HG03196 (cell line): ENCODE measurements around the gene RARG.

Source experiments
- ATAC-seq: cut with Tn5 transposase; IDR thresholded peaks from one replicate; pipeline ENCODE4 v1.9.1; 2021; ENCODE audit not compliant: unreplicated experiment

Gene RARG

GRCh38 chr12:53245286-53245685, 13.3 kb upstream of the RARG start:
- no peak for ATAC-seq

- no peak for ATAC-seq
These were observed 12.3 kb upstream of the RARG start for GRCh38 chr12:53244337-53244736.

GRCh38 chr12:53241623-53242412, 9.8 kb upstream of the RARG start:
- no peak for ATAC-seq

- no peak for ATAC-seq
These were observed 7.7 kb upstream of the RARG start for GRCh38 chr12:53239643-53240258.

- ATAC-seq = no peak
These were observed 4.6 kb upstream of the RARG start for GRCh38 chr12:53236443-53237111.

- no peak for ATAC-seq
These were observed 3.9 kb upstream of the RARG start for GRCh38 chr12:53235742-53236442.

- ATAC-seq = no peak
These were observed 3.2 kb upstream of the RARG start for GRCh38 chr12:53235164-53235563.

- ATAC-seq = no peak
These were observed 2.4 kb upstream of the RARG start for GRCh38 chr12:53234271-53234914.

- no peak for ATAC-seq
These were observed 1.7 kb upstream of the RARG start for GRCh38 chr12:53233671-53234121.

- no peak for ATAC-seq
These were observed 845 bp upstream of the RARG start for GRCh38 chr12:53232646-53233461.

- no peak for ATAC-seq
These were observed 413 bp downstream of the RARG start for GRCh38 chr12:53231671-53231920.

- no peak for ATAC-seq
These were observed 1.7 kb downstream of the RARG start for GRCh38 chr12:53230108-53230845.

GRCh38 chr12:53229454-53229853, 2.6 kb downstream of the RARG start:
- ATAC-seq = no peak

- ATAC-seq = no peak
These were observed 4.2 kb downstream of the RARG start for GRCh38 chr12:53227836-53228235.

- no peak for ATAC-seq
These were observed 4.7 kb downstream of the RARG start for GRCh38 chr12:53227341-53227740.

- no peak for ATAC-seq
These were observed 5.2 kb downstream of the RARG start for GRCh38 chr12:53226815-53227214.

GRCh38 chr12:53225635-53226424, 6.2 kb downstream of the RARG start:
- no peak for ATAC-seq

- no peak for ATAC-seq
These were observed 6.9 kb downstream of the RARG start for GRCh38 chr12:53224897-53225634.
